HG03378 (cell line): ENCODE data around the gene HIVEP2.

ENCODE experiments used
- ATAC-seq: cut with Tn5 transposase; IDR thresholded peaks from one replicate; pipeline ENCODE4 v1.9.1; 2021; ENCODE audit warnings: mild to moderate bottlenecking, moderate library complexity; ENCODE audit not compliant: unreplicated experiment

HIVEP2 gene

GRCh38 chr6:142797159-142797558, 147.8 kb downstream of the HIVEP2 start:
- no peak for ATAC-seq

GRCh38 chr6:142796571-142796970, 148.4 kb downstream of the HIVEP2 start:
- ATAC-seq, result no peak

- ATAC-seq, result no peak
These were observed 149.0 kb downstream of the HIVEP2 start for GRCh38 chr6:142796024-142796423.

GRCh38 chr6:142794424-142794823, 150.6 kb downstream of the HIVEP2 start:
- no peak for ATAC-seq

GRCh38 chr6:142790257-142790656, 154.7 kb downstream of the HIVEP2 start:
- no peak for ATAC-seq

- no peak for ATAC-seq
These were observed 157.6 kb downstream of the HIVEP2 start for GRCh38 chr6:142787422-142787821.

GRCh38 chr6:142786476-142786875, 158.5 kb downstream of the HIVEP2 start:
- ATAC-seq, result no peak

- ATAC-seq, result peak; percentile 98
These were observed 160.6 kb downstream of the HIVEP2 start for GRCh38 chr6:142784344-142784743.

- no peak for ATAC-seq
These were observed 161.5 kb downstream of the HIVEP2 start for GRCh38 chr6:142783499-142783898.

GRCh38 chr6:142781129-142781528, 163.8 kb downstream of the HIVEP2 start:
- ATAC-seq, result no peak

GRCh38 chr6:142773859-142774648, 170.9 kb downstream of the HIVEP2 start:
- ATAC-seq, result no peak

- ATAC-seq, result no peak
These were observed 171.7 kb downstream of the HIVEP2 start for GRCh38 chr6:142773324-142773723.

- ATAC-seq, result no peak
These were observed 173.8 kb downstream of the HIVEP2 start for GRCh38 chr6:142771162-142771561.

GRCh38 chr6:142765306-142765705, 179.7 kb downstream of the HIVEP2 start:
- no peak for ATAC-seq

- ATAC-seq, result no peak
These were observed 180.7 kb downstream of the HIVEP2 start for GRCh38 chr6:142764311-142764710.

GRCh38 chr6:142763205-142763604, 181.8 kb downstream of the HIVEP2 start:
- no peak for ATAC-seq

GRCh38 chr6:142761756-142762155, 183.2 kb downstream of the HIVEP2 start:
- ATAC-seq, result peak; percentile 92

GRCh38 chr6:142760152-142760551, 184.8 kb downstream of the HIVEP2 start:
- ATAC-seq, result no peak

- no peak for ATAC-seq
These were observed 186.3 kb downstream of the HIVEP2 start for GRCh38 chr6:142758629-142759025.

GRCh38 chr6:142757852-142758628, 186.9 kb downstream of the HIVEP2 start:
- ATAC-seq, result no peak

- no peak for ATAC-seq
These were observed 188.8 kb downstream of the HIVEP2 start for GRCh38 chr6:142756215-142756630.

- ATAC-seq, result no peak
These were observed 191.8 kb downstream of the HIVEP2 start for GRCh38 chr6:142753196-142753595.
